Measurements from ENCODE around the gene PPIL4. TPM values are rescaled to one million over a fixed set of nuclear protein-coding genes. Genes with fewer than 3 reads are reported as not detected.
"Not testable (repeated sequence)": the region's sequence is repeated elsewhere in the genome, so short reads cannot be mapped to it uniquely, and the experiment has no call there.

The PPIL4 gene
- total RNA-seq, 1 donor from 2014 or later: 8.9 TPM

DNA sequence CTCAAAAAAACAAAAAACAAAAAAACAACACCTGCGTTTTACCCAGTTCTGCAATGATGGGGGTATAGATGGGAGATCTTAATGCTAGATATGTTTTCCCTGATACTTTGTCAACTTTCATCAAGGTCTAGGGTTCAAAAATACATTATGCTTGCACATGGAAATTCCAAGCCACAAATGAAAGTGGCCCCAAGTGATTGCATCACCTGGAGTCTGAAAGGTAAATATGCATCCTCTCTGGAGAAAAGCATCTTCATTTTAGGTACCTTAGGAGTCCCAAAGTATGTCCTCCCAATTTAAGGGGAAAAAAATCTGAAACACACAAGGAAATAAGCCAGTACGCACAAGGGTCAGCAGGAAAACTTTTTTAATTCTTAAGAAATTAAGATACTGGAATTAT is 48.5 kb downstream of the PPIL4 start:
- Histone ChIP-seq H3K36me3 (no peaks in the 10 kb centered on the region), H3K27ac (no peak overlapping the region), H3K27me3 (no peaks in the 10 kb centered on the region), H3K4me1 (no peaks in the 10 kb centered on the region), H3K4me3 (no peak overlapping the region), H3K9me3 (no peaks in the 10 kb centered on the region)
- no peak for DNase-seq (ENCODE audit: low spot score in 2 of 2)
- TF ChIP-seq, protein P1, sequence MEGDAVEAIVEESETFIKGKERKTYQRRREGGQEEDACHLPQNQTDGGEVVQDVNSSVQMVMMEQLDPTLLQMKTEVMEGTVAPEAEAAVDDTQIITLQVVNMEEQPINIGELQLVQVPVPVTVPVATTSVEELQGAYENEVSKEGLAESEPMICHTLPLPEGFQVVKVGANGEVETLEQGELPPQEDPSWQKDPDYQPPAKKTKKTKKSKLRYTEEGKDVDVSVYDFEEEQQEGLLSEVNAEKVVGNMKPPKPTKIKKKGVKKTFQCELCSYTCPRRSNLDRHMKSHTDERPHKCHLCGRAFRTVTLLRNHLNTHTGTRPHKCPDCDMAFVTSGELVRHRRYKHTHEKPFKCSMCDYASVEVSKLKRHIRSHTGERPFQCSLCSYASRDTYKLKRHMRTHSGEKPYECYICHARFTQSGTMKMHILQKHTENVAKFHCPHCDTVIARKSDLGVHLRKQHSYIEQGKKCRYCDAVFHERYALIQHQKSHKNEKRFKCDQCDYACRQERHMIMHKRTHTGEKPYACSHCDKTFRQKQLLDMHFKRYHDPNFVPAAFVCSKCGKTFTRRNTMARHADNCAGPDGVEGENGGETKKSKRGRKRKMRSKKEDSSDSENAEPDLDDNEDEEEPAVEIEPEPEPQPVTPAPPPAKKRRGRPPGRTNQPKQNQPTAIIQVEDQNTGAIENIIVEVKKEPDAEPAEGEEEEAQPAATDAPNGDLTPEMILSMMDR (IDR thresholded peaks at IDR 0.05): no peak
- intact Hi-C loops (cut with DNase I): no loop called here

DNA sequence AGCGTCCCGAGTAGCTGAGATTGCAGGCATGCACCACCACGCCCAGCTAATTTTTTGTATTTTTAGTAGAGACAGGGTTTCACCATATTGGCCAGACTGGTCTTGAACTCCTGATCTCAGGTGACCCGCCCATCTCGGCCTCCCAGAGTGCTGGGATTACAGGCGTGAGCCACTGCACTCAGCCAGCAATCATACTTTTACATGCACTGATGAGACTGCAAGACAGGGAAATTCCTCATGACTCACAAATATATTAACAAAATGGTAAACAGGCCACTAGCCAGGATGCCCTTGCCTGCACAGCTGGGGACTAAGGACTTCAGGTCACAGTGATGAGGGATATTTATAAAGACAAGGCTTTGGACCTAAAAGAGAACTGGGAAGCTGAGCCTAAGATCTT is 49.2 kb downstream of the PPIL4 start:
- H3K36me3 ChIP-seq; DNase-seq (ENCODE audit: low spot score in 2 of 2); H3K27me3 ChIP-seq; intact Hi-C loops (cut with DNase I); H3K4me3 ChIP-seq; H3K9me3 ChIP-seq; H3K27ac ChIP-seq; H3K4me1 ChIP-seq: not testable (repeated sequence)

DNA sequence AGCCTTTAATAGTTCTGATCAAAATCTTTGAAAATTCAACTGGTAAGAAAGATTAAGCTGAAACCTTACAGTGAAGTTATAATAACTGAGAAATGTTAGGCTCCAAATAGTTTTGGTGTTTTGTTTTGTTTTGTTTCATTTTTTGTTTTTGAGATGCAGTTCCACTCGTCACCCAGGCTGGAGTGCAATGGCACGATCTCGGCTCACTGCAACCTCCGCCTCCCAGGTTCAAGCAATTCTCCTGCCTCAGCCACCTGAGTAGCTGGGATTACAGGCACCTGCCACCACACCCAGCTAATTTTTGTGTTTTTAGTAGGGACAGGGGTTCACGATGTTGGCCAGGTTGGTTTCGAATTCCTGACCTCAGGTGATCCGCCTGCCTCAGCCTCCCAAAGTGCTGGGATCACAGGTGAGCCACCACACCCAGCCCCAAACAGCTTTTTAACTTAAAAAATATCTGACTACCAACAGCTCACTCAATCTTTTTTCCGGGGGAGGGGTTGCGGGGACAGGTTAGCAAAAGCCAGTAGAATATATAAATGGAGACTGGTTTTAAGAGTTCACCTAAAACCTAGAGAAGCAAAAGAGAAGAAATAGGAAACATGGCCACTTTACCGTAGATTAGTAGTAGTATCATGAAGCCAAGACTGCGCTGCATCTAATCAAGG is 50.4 kb downstream of the PPIL4 start:
- H3K27me3 ChIP-seq; H3K36me3 ChIP-seq; H3K4me1 ChIP-seq; H3K27ac ChIP-seq; intact Hi-C loops (cut with DNase I); H3K4me3 ChIP-seq; H3K9me3 ChIP-seq; DNase-seq (ENCODE audit: low spot score in 2 of 2): not testable (repeated sequence)

GRCh38 chr6:149494810-149495209 is 51.0 kb downstream of the PPIL4 start:
- DNase-seq (ENCODE audit: low spot score in 2 of 2); H3K27me3 ChIP-seq; intact Hi-C loops (cut with DNase I); H3K27ac ChIP-seq; H3K36me3 ChIP-seq; H3K4me1 ChIP-seq; H3K4me3 ChIP-seq; H3K9me3 ChIP-seq: not testable (repeated sequence)

DNA sequence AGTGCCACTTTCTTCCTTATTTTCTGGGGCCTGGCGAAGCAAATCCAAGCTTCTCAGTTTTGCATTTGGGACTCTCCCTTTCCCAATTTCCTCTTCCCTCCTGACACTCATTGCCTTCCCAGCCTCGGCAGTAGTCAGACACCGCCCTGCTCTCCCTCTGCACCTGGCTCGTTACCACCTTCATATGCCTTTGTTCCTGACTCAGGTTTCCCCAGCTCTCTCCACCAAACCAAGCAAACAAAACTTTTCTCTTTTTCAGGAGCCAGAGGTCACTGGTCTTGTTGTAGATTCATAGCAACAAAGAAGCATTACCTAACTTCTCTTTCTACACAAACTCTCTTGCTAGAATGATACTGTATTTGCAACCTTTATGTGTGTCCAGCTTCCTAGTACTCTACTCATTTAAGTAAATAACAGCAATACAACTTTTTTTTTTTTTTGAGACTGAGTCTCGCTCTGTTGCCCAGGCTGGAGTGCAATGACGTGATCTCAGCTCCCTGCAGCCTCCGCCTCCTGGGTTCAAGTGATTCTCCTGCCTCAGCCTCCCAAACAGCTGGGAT is 52.0 kb downstream of the PPIL4 start:
- Histone ChIP-seq H3K4me1 (no peaks in the 10 kb centered on the region), H3K9me3 (no peaks in the 10 kb centered on the region), H3K27ac (no peak overlapping the region), H3K27me3 (no peaks in the 10 kb centered on the region), H3K4me3 (no peak overlapping the region), H3K36me3 (no peaks in the 10 kb centered on the region)
- no peak for DNase-seq (ENCODE audit: low spot score in 2 of 2)
- intact Hi-C loops (cut with DNase I): no loop called here
- TF ChIP-seq, protein P1 (IDR thresholded peaks at IDR 0.05): no peak

DNA sequence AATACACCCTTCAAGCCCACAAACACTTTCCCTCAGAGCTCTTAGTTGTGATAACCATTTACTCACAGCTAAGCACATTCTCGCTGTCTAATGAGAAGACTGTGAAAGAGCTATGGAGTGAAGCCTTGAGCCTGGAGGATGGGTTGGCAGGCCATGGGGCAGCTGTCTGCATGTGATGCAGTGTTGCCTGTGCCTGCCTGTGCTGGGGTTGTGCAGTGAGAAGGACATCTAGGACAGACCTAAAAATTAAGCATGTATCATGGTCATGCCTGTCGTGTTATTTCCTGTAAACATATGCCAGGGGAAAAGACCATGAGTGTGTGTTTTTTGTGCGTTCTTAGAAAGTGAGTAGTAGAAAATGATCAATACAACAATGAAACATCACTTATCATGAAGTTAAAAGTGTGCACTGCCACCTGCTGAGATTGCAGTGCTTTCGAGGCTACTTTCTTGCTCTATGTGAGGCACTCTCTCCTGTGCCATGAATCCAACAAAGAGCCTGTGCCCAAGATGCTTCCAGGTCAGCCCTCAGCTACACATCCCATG is 53.0 kb downstream of the PPIL4 start:
- Histone ChIP-seq H3K27me3 (no peaks in the 10 kb centered on the region), H3K4me3 (no peak overlapping the region)
- TF ChIP-seq, protein P1 (IDR thresholded peaks at IDR 0.05): no peak

DNA sequence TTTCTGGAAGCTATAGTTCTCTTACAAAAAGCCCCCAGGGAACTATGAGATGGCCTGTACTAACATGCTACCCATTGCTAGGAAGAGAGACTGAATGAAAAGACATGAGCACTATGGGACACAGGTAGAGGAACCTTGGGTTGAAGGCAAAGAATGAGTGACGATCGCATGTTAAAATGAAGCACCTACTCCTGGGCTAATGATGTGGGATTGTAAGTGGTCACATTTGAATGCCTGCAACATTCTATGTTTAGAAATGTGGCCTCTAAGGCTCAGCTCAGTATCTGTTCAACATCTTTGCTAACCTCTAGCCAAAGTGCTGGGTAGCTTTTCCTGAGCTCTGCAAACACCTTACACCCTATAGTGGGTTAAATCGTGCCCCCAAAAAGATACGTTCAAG is 55.9 kb downstream of the PPIL4 start:
- no peak for DNase-seq (ENCODE audit: low spot score in 2 of 2)
- H3K4me1 ChIP-seq: no peaks in the 10 kb centered on the region
- no peaks in the 10 kb centered on the region for H3K9me3 ChIP-seq
- H3K27ac ChIP-seq: no peak overlapping the region
- H3K36me3 ChIP-seq: no peaks in the 10 kb centered on the region
- TF ChIP-seq, protein P1 (IDR thresholded peaks at IDR 0.05): no peak
- no peaks in the 10 kb centered on the region for H3K27me3 ChIP-seq
- intact Hi-C loops (cut with DNase I): no loop called here
- no peak overlapping the region for H3K4me3 ChIP-seq

More for the DNA sequence above, 53.0 kb downstream of the PPIL4 start:
- intact Hi-C loops (cut with DNase I): no loop called here
- H3K36me3 ChIP-seq: no peaks in the 10 kb centered on the region
- DNase-seq (ENCODE audit: low spot score in 2 of 2): no peak
- no peaks in the 10 kb centered on the region for H3K9me3 ChIP-seq
- no peak overlapping the region for H3K27ac ChIP-seq
- no peaks in the 10 kb centered on the region for H3K4me1 ChIP-seq
